Panc1 (cell line): ENCODE data around the gene NPEPL1. TPM values are rescaled to one million over a fixed set of nuclear protein-coding genes. Genes with fewer than 3 reads are reported as not detected.

Experiments
- ATAC-seq: fragments of 200-7000 bp; cut with Tn5 transposase; 2 replicates; pipeline ENCODE4 v1.9.1; 2020; ENCODE audit warnings: mild to moderate bottlenecking, moderate library complexity
- BruUV-seq: library from RNA; stranded (reverse); fragments of 400-500 nt; replicated peaks from 2 replicates; lab custom pipeline; 2021; lab: Mats Ljungman, UMichigan
- CTCF ChIA-PET: fragments of 300-600 bp; sonication (Branson Sonifier 250); formaldehyde crosslinking; loops from one replicate; lab custom pipeline; 2022; ENCODE audit warnings: antibody characterized with exemption; lab: Charles Lee
- POLR2A ChIA-PET: fragments of 300-600 bp; sonication (Branson Sonifier 250); formaldehyde crosslinking; loops from one replicate; lab custom pipeline; 2022; ENCODE audit warnings: antibody characterized with exemption; lab: Charles Lee
- DNase-seq: peaks from one replicate; pipeline ENCODE4 v3.0.0-alpha.2; 2010; ENCODE audit warnings: low read depth, low spot score
- H3K27ac ChIP-seq: 2 replicates; pipeline ENCODE4 v1.5.1; 2011; ENCODE audit warnings: mild to moderate bottlenecking, low read length, inconsistent platforms
- H3K27me3 ChIP-seq: fragments of 200-500 bp; sonication (Bioruptor generic); 2 replicates; pipeline ENCODE4 v1.6.0; 2014; ENCODE audit warnings: low read length, inconsistent platforms; ENCODE audit not compliant: control insufficient read depth, insufficient read depth
- H3K36me3 ChIP-seq: fragments of 200-500 bp; sonication (Bioruptor generic); 2 replicates; pipeline ENCODE4 v1.5.1; 2014; ENCODE audit warnings: inconsistent platforms, mild to moderate bottlenecking, low read length, moderate library complexity; ENCODE audit not compliant: control insufficient read depth, insufficient read depth
- H3K4me1 ChIP-seq: 2 replicates; pipeline ENCODE4 v1.5.1; 2011; ENCODE audit warnings: inconsistent platforms, mild to moderate bottlenecking, low read length, moderate library complexity; ENCODE audit not compliant: control insufficient read depth, insufficient read depth
- H3K4me3 ChIP-seq, 2 experiments: 2 replicates each; pipeline ENCODE4 v1.5.1; 2011 to 2012; ENCODE audit warnings: low read depth in 2 of 2, low read length in 2 of 2, mild to moderate bottlenecking in 2 of 2, inconsistent platforms in 1 of 2, moderate library complexity in 1 of 2
- H3K9me3 ChIP-seq: fragments of 200-500 bp; sonication (Bioruptor generic); 2 replicates; pipeline ENCODE4 v1.5.1; 2014; ENCODE audit warnings: low read depth, mild to moderate bottlenecking, inconsistent platforms, low read length, moderate library complexity; ENCODE audit not compliant: control insufficient read depth, insufficient read depth
- CTCF ChIP-seq: fragments of 450-650 bp; IDR thresholded peaks from 2 replicates; pipeline ENCODE4 v1.5.1; 2017; ENCODE audit warnings: mild to moderate bottlenecking
- POLR2AphosphoS5 ChIP-seq: IDR thresholded peaks from 2 replicates; pipeline ENCODE4 v1.6.1; 2012; ENCODE audit warnings: mild to moderate bottlenecking, low read depth, low read length, moderate library complexity
- SIN3A ChIP-seq: IDR thresholded peaks from 2 replicates; pipeline ENCODE4 v1.6.1; 2012; ENCODE audit warnings: low read depth, mild to moderate bottlenecking, low read length, moderate library complexity, borderline replicate concordance; ENCODE audit not compliant: insufficient read depth
- TCF7L2 ChIP-seq: IDR thresholded peaks from 2 replicates; pipeline ENCODE4 v1.6.1; 2011; ENCODE audit warnings: mild to moderate bottlenecking, low read depth, low read length, inconsistent platforms
- in situ Hi-C: cut with HindIII; loops from 2 replicates; pipeline ENCODE4 v1.10.0; 2016; ENCODE audit warnings: low sequenced_read_pairs, low pct_unique_long_range_greater_than_20kb
- intact Hi-C: fragments of 100-400 bp; cut with micrococcal nuclease; formaldehyde crosslinking; loops from one replicate; pipeline ENCODE4 v1.10.0; 2022; ENCODE audit not compliant: unreplicated experiment
- total RNA-seq: library from RNA; stranded (reverse); gene quantifications from one replicate; pipeline ENCODE4 v1.2.1, GENCODE V29; 2021; ENCODE audit not compliant: unreplicated experiment
- TF ChIP-seq, protein P1 (sequence below), 2 experiments: IDR thresholded peaks; 2 replicates each; pipeline ENCODE4 v1.6.1; 2011 to 2012; ENCODE audit warnings: low read depth in 2 of 2, control low read depth in 1 of 2, low read length in 1 of 2, mild to moderate bottlenecking in 1 of 2, moderate library complexity in 1 of 2; ENCODE audit not compliant: insufficient read depth in 1 of 2

NPEPL1 gene
- total RNA-seq, 1 experiment from 2014 or later = 27.4 TPM

GRCh38 chr20:58744836-58745235 is 52.2 kb downstream of the NPEPL1 start:
- H3K4me1 ChIP-seq = no peaks in the 10 kb centered on the region
- H3K27me3 ChIP-seq = peaks cover 3% of the 10 kb centered on the region
- no peaks in the 10 kb centered on the region for H3K36me3 ChIP-seq
- no peak overlapping the region for H3K27ac ChIP-seq
- TF ChIP-seq, protein P1, sequence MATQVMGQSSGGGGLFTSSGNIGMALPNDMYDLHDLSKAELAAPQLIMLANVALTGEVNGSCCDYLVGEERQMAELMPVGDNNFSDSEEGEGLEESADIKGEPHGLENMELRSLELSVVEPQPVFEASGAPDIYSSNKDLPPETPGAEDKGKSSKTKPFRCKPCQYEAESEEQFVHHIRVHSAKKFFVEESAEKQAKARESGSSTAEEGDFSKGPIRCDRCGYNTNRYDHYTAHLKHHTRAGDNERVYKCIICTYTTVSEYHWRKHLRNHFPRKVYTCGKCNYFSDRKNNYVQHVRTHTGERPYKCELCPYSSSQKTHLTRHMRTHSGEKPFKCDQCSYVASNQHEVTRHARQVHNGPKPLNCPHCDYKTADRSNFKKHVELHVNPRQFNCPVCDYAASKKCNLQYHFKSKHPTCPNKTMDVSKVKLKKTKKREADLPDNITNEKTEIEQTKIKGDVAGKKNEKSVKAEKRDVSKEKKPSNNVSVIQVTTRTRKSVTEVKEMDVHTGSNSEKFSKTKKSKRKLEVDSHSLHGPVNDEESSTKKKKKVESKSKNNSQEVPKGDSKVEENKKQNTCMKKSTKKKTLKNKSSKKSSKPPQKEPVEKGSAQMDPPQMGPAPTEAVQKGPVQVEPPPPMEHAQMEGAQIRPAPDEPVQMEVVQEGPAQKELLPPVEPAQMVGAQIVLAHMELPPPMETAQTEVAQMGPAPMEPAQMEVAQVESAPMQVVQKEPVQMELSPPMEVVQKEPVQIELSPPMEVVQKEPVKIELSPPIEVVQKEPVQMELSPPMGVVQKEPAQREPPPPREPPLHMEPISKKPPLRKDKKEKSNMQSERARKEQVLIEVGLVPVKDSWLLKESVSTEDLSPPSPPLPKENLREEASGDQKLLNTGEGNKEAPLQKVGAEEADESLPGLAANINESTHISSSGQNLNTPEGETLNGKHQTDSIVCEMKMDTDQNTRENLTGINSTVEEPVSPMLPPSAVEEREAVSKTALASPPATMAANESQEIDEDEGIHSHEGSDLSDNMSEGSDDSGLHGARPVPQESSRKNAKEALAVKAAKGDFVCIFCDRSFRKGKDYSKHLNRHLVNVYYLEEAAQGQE (IDR thresholded peaks at IDR 0.05; ENCODE audit: insufficient read depth in 1 of 2, low read depth in 2 of 2, low read length in 1 of 2) = no peak
- TF ChIP-seq CTCF (no peak), POLR2AphosphoS5 (no peak), TCF7L2 (no peak), SIN3A (no peak)
- ATAC-seq = no peak
- H3K4me3 ChIP-seq = no peak overlapping the region
- ChIA-PET CTCF (no interaction called here), POLR2A (no interaction called here)
- intact Hi-C loops = no loop called here
- no peak for DNase-seq
- no peaks in the 10 kb centered on the region for H3K9me3 ChIP-seq
- BruUV-seq = no TSS peak
- in situ Hi-C loops = no loop called here

GRCh38 chr20:58745391-58745790 is 52.8 kb downstream of the NPEPL1 start:
- Histone ChIP-seq H3K4me1 (no peaks in the 10 kb centered on the region), H3K36me3 (no peaks in the 10 kb centered on the region), H3K27ac (no peak overlapping the region), H3K9me3 (no peaks in the 10 kb centered on the region), H3K27me3 (peaks cover 3% of the 10 kb centered on the region), H3K4me3 (no peak overlapping the region)
- TF ChIP-seq TCF7L2 (no peak), POLR2AphosphoS5 (no peak)
- in situ Hi-C loops (no loop called here), intact Hi-C loops (no loop called here)
- ChIA-PET POLR2A (no interaction called here), CTCF (interaction anchor here (0.6 kb wide), 1 partner anchor 94 kb away, joined by 3 read pairs; no protein-coding TSS in a partner anchor)
- no peak for ATAC-seq
- DNase-seq = no peak
- no TSS peak for BruUV-seq

GRCh38 chr20:58746620-58747019 is 54.0 kb downstream of the NPEPL1 start:
- TF ChIP-seq CTCF (no peak), SIN3A (no peak), POLR2AphosphoS5 (no peak), TCF7L2 (no peak)
- TF ChIP-seq, protein P1 (IDR thresholded peaks at IDR 0.05; ENCODE audit: insufficient read depth in 1 of 2, low read depth in 2 of 2, low read length in 1 of 2) = no peak
- ATAC-seq (no peak), DNase-seq (no peak)
- Histone ChIP-seq H3K27me3 (peaks cover 3% of the 10 kb centered on the region), H3K36me3 (no peaks in the 10 kb centered on the region), H3K27ac (no peak overlapping the region), H3K4me1 (no peaks in the 10 kb centered on the region), H3K9me3 (no peaks in the 10 kb centered on the region), H3K4me3 (no peak overlapping the region)
- intact Hi-C loops = no loop called here
- no TSS peak for BruUV-seq
- in situ Hi-C loops = no loop called here
- ChIA-PET CTCF (no interaction called here), POLR2A (interaction anchor here (0.6 kb wide), 1 partner anchor 8 kb away, joined by 4 read pairs; no protein-coding TSS in a partner anchor)
